ENCODE data around the gene ZNF787. TPM values are rescaled to one million over a fixed set of nuclear protein-coding genes. Genes with fewer than 3 reads are reported as not detected.

The ZNF787 gene
- total and polyA plus RNA-seq, 4 experiments from 2014 or later = 0.67 to 34.1 (median 16.3) TPM

DNA sequence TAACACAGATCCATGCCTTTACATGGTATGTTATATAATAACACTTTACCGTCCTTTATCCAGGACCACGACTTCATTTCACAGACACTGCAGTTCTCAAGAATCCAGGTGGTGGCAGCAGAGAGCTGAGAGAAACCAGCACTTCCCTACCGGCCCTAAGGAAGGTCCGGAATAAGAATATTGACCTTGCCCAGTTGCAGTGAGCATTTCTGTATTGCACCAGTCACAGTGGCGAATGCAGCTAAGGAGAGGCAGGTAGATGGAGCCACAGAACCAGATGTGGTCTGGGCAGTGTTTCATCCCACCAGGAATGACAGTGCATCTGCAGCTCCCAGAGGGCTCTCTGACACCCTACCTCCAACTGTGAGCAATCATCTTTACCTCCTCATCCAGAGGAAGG lies 44.6 kb downstream of the ZNF787 start:
- Histone ChIP-seq H3K4me1 (ENCODE audit: insufficient read depth, low read length) (peaks cover 9% of the 10 kb centered on the region), H3K9me3 (ENCODE audit: control insufficient read depth in 1 of 2, low read length in 2 of 2) (no peaks in the 10 kb centered on the region), H3K27me3 (ENCODE audit: insufficient read depth, low read length) (no peaks in the 10 kb centered on the region), H3K4me3 (ENCODE audit: low read length in 2 of 2) (no peak overlapping the region), H3K27ac (ENCODE audit: low read depth, low read length) (no peak overlapping the region), H3K36me3 (ENCODE audit: insufficient read depth, low read length) (no peaks in the 10 kb centered on the region)
- CTCF ChIA-PET (ENCODE audit: partially characterized antibody) = interaction anchor here (0.7 to 6.1 kb wide), 10 partner anchors 9 to 257 kb away, joined by 3 to 48 read pairs (median 8); no protein-coding TSS in a partner anchor
- intact Hi-C loops (cut with micrococcal nuclease) = loop anchor here (1.0 kb wide), 2 partner anchors 96 to 274 kb away; no protein-coding TSS in a partner anchor
- POLR2A ChIA-PET (ENCODE audit: partially characterized antibody) = no interaction called here
- no peak overlapping the region for H3K4me3 Mint-ChIP-seq
- H3K36me3 Mint-ChIP-seq = no peaks in the 10 kb centered on the region
- H3K27me3 Mint-ChIP-seq = peaks cover 1 to 5% of the 10 kb centered on the region in 2 donors
- H3K27ac Mint-ChIP-seq = no peak overlapping the region
- H3K9me3 Mint-ChIP-seq = peaks cover 0 to 3% (median 0%) of the 10 kb centered on the region in 8 donors
- peaks cover 8 to 10% (median 10%) of the 10 kb centered on the region in 4 donors for H3K4me1 Mint-ChIP-seq
- peak in 4 of 5 donors; percentile 12 to 26 (median 18) for DNase-seq

DNA sequence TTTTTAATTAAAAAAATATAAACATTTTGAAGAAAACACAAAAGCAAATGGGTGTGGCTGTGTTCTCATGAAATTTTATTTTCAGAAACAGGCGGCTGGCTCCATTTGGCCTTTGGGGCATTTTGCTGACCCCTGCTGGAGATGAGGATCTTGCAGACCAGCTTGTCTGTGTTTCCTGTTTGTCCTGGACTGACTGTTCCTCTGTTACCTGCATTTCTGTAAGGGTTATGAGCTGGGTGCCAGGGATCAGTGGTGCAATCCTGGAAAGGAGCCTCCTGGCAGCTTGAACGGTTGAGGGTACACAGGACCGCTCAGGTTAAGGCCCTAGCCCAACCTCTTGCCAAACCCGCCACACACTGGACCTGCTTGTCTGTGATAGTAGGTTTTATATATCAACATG lies 49.9 kb downstream of the ZNF787 start:
- H3K36me3 Mint-ChIP-seq = no peaks in the 10 kb centered on the region
- H3K4me3 ChIP-seq (ENCODE audit: low read length in 2 of 2) = no peak overlapping the region
- peaks cover 3 to 9% (median 7%) of the 10 kb centered on the region in 4 donors for H3K4me1 Mint-ChIP-seq
- no peak overlapping the region for H3K4me3 Mint-ChIP-seq
- H3K9me3 Mint-ChIP-seq = no peaks in the 10 kb centered on the region
- H3K27ac Mint-ChIP-seq = no peak overlapping the region
- no peaks in the 10 kb centered on the region for H3K36me3 ChIP-seq (ENCODE audit: insufficient read depth, low read length)
- CTCF ChIA-PET (ENCODE audit: partially characterized antibody) = no interaction called here
- H3K9me3 ChIP-seq (ENCODE audit: control insufficient read depth in 1 of 2, low read length in 2 of 2) = no peaks in the 10 kb centered on the region
- DNase-seq = no peak
- POLR2A ChIA-PET (ENCODE audit: partially characterized antibody) = no interaction called here
- H3K27me3 Mint-ChIP-seq = peaks cover 1 to 3% of the 10 kb centered on the region in 2 donors
- H3K27ac ChIP-seq (ENCODE audit: low read depth, low read length) = no peak overlapping the region
- no peaks in the 10 kb centered on the region for H3K27me3 ChIP-seq (ENCODE audit: insufficient read depth, low read length)
- intact Hi-C loops (cut with micrococcal nuclease) = no loop called here
- peaks cover 10% of the 10 kb centered on the region for H3K4me1 ChIP-seq (ENCODE audit: insufficient read depth, low read length)

GRCh38 chr19:56069642-56070041 lies 51.5 kb downstream of the ZNF787 start:
- Histone ChIP-seq H3K9me3 (ENCODE audit: control insufficient read depth in 1 of 2, low read length in 2 of 2) (no peaks in the 10 kb centered on the region), H3K4me1 (ENCODE audit: insufficient read depth, low read length) (peaks cover 11% of the 10 kb centered on the region), H3K36me3 (ENCODE audit: insufficient read depth, low read length) (no peaks in the 10 kb centered on the region), H3K27me3 (ENCODE audit: insufficient read depth, low read length) (no peaks in the 10 kb centered on the region), H3K4me3 (ENCODE audit: low read length in 2 of 2) (no peak overlapping the region), H3K27ac (ENCODE audit: low read depth, low read length) (no peak overlapping the region)
- Mint-ChIP-seq H3K27ac (no peak overlapping the region), H3K27me3 (peaks cover 6 to 9% of the 10 kb centered on the region in 2 donors), H3K4me3 (no peak overlapping the region), H3K4me1 (peaks cover 3 to 13% (median 9%) of the 10 kb centered on the region in 4 donors), H3K36me3 (no peaks in the 10 kb centered on the region), H3K9me3 (peaks cover 0 to 2% (median 0%) of the 10 kb centered on the region in 8 donors)
- no peak for DNase-seq
- ChIA-PET POLR2A (ENCODE audit: partially characterized antibody) (no interaction called here), CTCF (ENCODE audit: partially characterized antibody) (interaction anchor here (1.6 kb wide), 1 partner anchor 264 kb away, joined by 3 read pairs; no protein-coding TSS in a partner anchor)
- intact Hi-C loops (cut with micrococcal nuclease) = loop anchor here (5.0 kb wide), 2 partner anchors 183 to 437 kb away; no protein-coding TSS in a partner anchor

GRCh38 chr19:56066152-56067023 lies 54.7 kb downstream of the ZNF787 start:
- no peaks in the 10 kb centered on the region for H3K27me3 ChIP-seq (ENCODE audit: insufficient read depth, low read length)
- peaks cover 11% of the 10 kb centered on the region for H3K4me1 ChIP-seq (ENCODE audit: insufficient read depth, low read length)
- POLR2A ChIA-PET (ENCODE audit: partially characterized antibody) = no interaction called here
- peak overlapping the region in 1 of 2 donors; percentile 30 for H3K4me3 ChIP-seq (ENCODE audit: low read length in 2 of 2)
- H3K27me3 Mint-ChIP-seq = peaks cover 22 to 31% of the 10 kb centered on the region in 2 donors
- peak overlapping the region in 4 of 7 donors; percentile 10 to 73 (median 24) for H3K27ac Mint-ChIP-seq
- no peaks in the 10 kb centered on the region for H3K36me3 ChIP-seq (ENCODE audit: insufficient read depth, low read length)
- peak overlapping the region; percentile 64 to 77 (median 73) for H3K4me3 Mint-ChIP-seq
- intact Hi-C loops (cut with micrococcal nuclease) = loop anchor here (1.0 to 5.0 kb wide), 5 partner anchors 106 to 434 kb away; no protein-coding TSS in a partner anchor
- H3K36me3 Mint-ChIP-seq = no peaks in the 10 kb centered on the region
- peaks cover 3 to 13% (median 9%) of the 10 kb centered on the region in 4 donors for H3K4me1 Mint-ChIP-seq
- DNase-seq = peak; percentile 50 to 61 (median 54)
- H3K9me3 Mint-ChIP-seq = peaks cover 0 to 4% (median 0%) of the 10 kb centered on the region in 8 donors
- CTCF ChIA-PET (ENCODE audit: partially characterized antibody) = interaction anchor here (0.6 to 3.1 kb wide), 20 partner anchors 9 to 434 kb away, joined by 3 to 29 read pairs (median 4); partner anchors contain the start of gene GALP
- H3K9me3 ChIP-seq (ENCODE audit: control insufficient read depth in 1 of 2, low read length in 2 of 2) = no peaks in the 10 kb centered on the region
- no peak overlapping the region for H3K27ac ChIP-seq (ENCODE audit: low read depth, low read length)

DNA sequence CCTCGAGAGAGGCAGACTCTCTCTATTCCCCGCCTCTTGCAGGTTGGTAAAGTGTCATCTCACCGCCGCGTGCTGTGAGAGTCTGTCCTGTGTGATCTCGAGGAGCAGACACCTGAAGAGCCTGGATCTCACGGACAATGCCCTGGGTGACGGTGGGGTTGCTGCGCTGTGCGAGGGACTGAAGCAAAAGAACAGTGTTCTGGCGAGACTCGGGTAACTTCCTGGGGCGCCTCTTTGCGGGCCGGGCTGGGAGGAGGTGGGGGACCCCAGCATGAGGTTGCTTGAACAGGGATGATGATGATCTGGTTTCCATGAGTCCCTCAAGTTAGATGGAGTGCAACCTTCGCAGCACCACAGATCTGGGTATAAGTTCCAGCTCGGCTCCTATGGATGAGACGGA lies 67.5 kb downstream of the ZNF787 start:
- ChIA-PET POLR2A (ENCODE audit: partially characterized antibody) (no interaction called here), CTCF (ENCODE audit: partially characterized antibody) (no interaction called here)
- Histone ChIP-seq H3K4me1 (ENCODE audit: insufficient read depth, low read length) (no peaks in the 10 kb centered on the region), H3K27ac (ENCODE audit: low read depth, low read length) (no peak overlapping the region), H3K27me3 (ENCODE audit: insufficient read depth, low read length) (no peaks in the 10 kb centered on the region), H3K9me3 (ENCODE audit: control insufficient read depth in 1 of 2, low read length in 2 of 2) (no peaks in the 10 kb centered on the region), H3K4me3 (ENCODE audit: low read length in 2 of 2) (no peak overlapping the region), H3K36me3 (ENCODE audit: insufficient read depth, low read length) (no peaks in the 10 kb centered on the region)
- Mint-ChIP-seq H3K36me3 (no peaks in the 10 kb centered on the region), H3K4me1 (no peaks in the 10 kb centered on the region), H3K27ac (no peak overlapping the region), H3K9me3 (peaks cover 0 to 16% (median 5%) of the 10 kb centered on the region in 8 donors), H3K4me3 (no peak overlapping the region), H3K27me3 (peaks cover 22% of the 10 kb centered on the region in 2 donors)
- intact Hi-C loops (cut with micrococcal nuclease) = no loop called here
- DNase-seq = no peak

Other genes starting within 250 kb of the ZNF787 start
- not detected for gene NLRP13, start 189.0 kb downstream of the ZNF787 start, total RNA-seq
- gene NLRP13, start 189.0 kb downstream of the ZNF787 start, polyA plus RNA-seq = not detected
- gene NLRP8, start 173.5 kb downstream of the ZNF787 start, total RNA-seq = not detected
- gene NLRP8, start 173.5 kb downstream of the ZNF787 start, polyA plus RNA-seq = not detected
- gene NLRP5, start 134.5 kb downstream of the ZNF787 start, total RNA-seq = not detected
- not detected for gene NLRP5, start 134.5 kb downstream of the ZNF787 start, polyA plus RNA-seq
- 10 to 100 TPM; 33.2 to 42.8 TPM for gene ZNF444, start 20.0 kb upstream of the ZNF787 start, total RNA-seq
- gene ZNF444, start 20.0 kb upstream of the ZNF787 start, polyA plus RNA-seq = 10 to 100 TPM in 1 of 2 donors, 1 to 10 TPM in 1; 6.2 to 20.8 TPM
- gene GALP, start 54.7 kb upstream of the ZNF787 start, total RNA-seq = not detected
- not detected for gene GALP, start 54.7 kb upstream of the ZNF787 start, polyA plus RNA-seq
- gene ZSCAN5B, start 76.5 kb upstream of the ZNF787 start, total RNA-seq = not detected
- not detected for gene ZSCAN5B, start 76.5 kb upstream of the ZNF787 start, polyA plus RNA-seq
- gene ZSCAN5C, start 81.0 kb upstream of the ZNF787 start, total RNA-seq = not detected
- not detected for gene ZSCAN5C, start 81.0 kb upstream of the ZNF787 start, polyA plus RNA-seq
- not detected for gene EDDM13, start 151.5 kb upstream of the ZNF787 start, total RNA-seq
- 1 to 10 TPM in 1 of 2 donors, not detected in 1; 1.6 TPM for gene EDDM13, start 151.5 kb upstream of the ZNF787 start, polyA plus RNA-seq
- 10 to 100 TPM; 12.2 to 14.6 TPM for gene ZSCAN5A, start 193.5 kb upstream of the ZNF787 start, total RNA-seq
- gene ZSCAN5A, start 193.5 kb upstream of the ZNF787 start, polyA plus RNA-seq = 1 to 10 TPM; 9.7 to 9.8 TPM